OCI-LY7 (cell line): ENCODE results near the gene TIMM23.
"Not testable (repeated sequence)": the region's sequence is repeated elsewhere in the genome, so short reads cannot be mapped to it uniquely, and the experiment has no call there.

ENCODE experiments used
- CTCF ChIP-seq: fragments of 200-600 bp; sonication (generic); conservative IDR thresholded peaks from 2 replicates; pipeline ENCODE4 v1.5.1; 2014; ENCODE audit warnings: mild to moderate bottlenecking, antibody characterized with exemption, low read length, moderate library complexity, mixed read lengths
- EZH2phosphoT487 ChIP-seq: fragments of 200-600 bp; sonication (generic); IDR thresholded peaks from 2 replicates; pipeline ENCODE4 v1.6.1; 2018; ENCODE audit warnings: low read depth, borderline replicate concordance, mild to moderate bottlenecking, mixed run types, antibody characterized with exemption, low read length, moderate library complexity, mixed read lengths

GRCh38 chr10:45999955-46000354, 27.7 kb downstream of the TIMM23 start:
- TF ChIP-seq CTCF, EZH2phosphoT487: not testable (repeated sequence)
